ENCODE results near the gene APH1B.

GRCh38 chr15:63341898-63342297, 64.5 kb downstream of the APH1B start:
- TF ChIP-seq POLR2A (IDR thresholded peaks at IDR 0.05), result no peak
- TF ChIP-seq EP300 (IDR thresholded peaks at IDR 0.05; ENCODE audit: low read depth), result no peak
- TF ChIP-seq, protein P1, sequence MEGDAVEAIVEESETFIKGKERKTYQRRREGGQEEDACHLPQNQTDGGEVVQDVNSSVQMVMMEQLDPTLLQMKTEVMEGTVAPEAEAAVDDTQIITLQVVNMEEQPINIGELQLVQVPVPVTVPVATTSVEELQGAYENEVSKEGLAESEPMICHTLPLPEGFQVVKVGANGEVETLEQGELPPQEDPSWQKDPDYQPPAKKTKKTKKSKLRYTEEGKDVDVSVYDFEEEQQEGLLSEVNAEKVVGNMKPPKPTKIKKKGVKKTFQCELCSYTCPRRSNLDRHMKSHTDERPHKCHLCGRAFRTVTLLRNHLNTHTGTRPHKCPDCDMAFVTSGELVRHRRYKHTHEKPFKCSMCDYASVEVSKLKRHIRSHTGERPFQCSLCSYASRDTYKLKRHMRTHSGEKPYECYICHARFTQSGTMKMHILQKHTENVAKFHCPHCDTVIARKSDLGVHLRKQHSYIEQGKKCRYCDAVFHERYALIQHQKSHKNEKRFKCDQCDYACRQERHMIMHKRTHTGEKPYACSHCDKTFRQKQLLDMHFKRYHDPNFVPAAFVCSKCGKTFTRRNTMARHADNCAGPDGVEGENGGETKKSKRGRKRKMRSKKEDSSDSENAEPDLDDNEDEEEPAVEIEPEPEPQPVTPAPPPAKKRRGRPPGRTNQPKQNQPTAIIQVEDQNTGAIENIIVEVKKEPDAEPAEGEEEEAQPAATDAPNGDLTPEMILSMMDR (IDR thresholded peaks at IDR 0.05), result no peak

All from transverse colon (tissue), 3 donors.